ENCODE measurements around the gene MADD. TPM values are rescaled to one million over a fixed set of nuclear protein-coding genes. Genes with fewer than 3 reads are reported as not detected.

Gene MADD
- total RNA-seq: 10 to 100 TPM; 46.4 to 72.6 TPM
- 100 to 1,000 TPM; 109 to 130 TPM for polyA plus RNA-seq (ENCODE audit: insufficient read length in 2 of 2)
- long read RNA-seq, donor 1, partial matches to known transcripts: 0 of 1 reads
- long read RNA-seq, donor 1, other reads (novel, unspliced or antisense): 0 of 1 reads
- long read RNA-seq, donor 2, partial matches to known transcripts: 0 of 1 reads
- long read RNA-seq, donor 2, other reads (novel, unspliced or antisense): 0 of 1 reads
- long read RNA-seq, donor 3: 0 reads
- long read RNA-seq, donor 4, partial matches to known transcripts: 0 of 3 reads
- long read RNA-seq, donor 4, other reads (novel, unspliced or antisense): 0 of 3 reads

DNA sequence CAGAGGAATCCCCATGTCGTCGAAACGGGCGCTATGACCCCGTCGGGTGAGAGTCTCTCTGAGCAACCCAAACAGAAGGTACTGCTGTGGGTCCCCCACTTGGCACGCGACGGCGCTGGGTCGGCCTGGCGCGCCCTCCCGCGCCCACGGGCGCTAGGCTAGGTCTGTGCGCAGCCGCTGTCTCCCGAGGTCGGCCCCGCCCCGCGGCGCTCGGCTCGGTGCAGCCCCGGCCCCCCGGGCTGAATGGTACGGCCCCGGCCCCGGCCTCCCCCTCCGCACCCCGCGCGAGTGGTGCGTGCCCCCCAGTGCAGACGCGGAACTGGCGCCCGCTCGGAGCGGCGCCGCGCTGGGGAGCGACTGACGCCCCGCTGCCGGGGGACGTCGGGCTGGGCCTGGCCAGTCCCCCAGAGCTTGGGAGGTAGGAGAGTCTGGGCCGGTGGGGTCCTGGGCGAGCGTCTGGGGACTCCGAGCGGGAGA, at the start of gene MADD:
TSS of gene MADD (plus strand) at position 305 of the 477 bp plus-strand sequence.
- Histone ChIP-seq H3K9me3 (ENCODE audit: control insufficient read depth, insufficient read depth, low read length) (no peaks in the 10 kb centered on the region), H3K27ac (ENCODE audit: low read depth, low read length) (peak within 1 kb of the TSS; percentile 92), H3K4me1 (ENCODE audit: control insufficient read depth, insufficient read depth, low read length) (peaks cover 27% of the 10 kb centered on the region), H3K4me3 (ENCODE audit: low read depth, low read length) (peak within 1 kb of the TSS; percentile 69), H3K27me3 (ENCODE audit: control insufficient read depth, insufficient read depth, low read length) (no peaks in the 10 kb centered on the region), H3K36me3 (ENCODE audit: control insufficient read depth, insufficient read depth, low read length) (peaks cover 5% of the 10 kb centered on the region)
- WGBS (ENCODE audit: insufficient coverage): under 1% methylated on average over 57 of the region's 57 CpGs
- peak in 5 of 6 donors; percentile 72 to 96 (median 83) for DNase-seq (ENCODE audit: low read depth in 4 of 6, low spot score in 6 of 6)

- Histone ChIP-seq H3K27me3 (ENCODE audit: control insufficient read depth, insufficient read depth, low read length) (no peaks in the 10 kb centered on the region), H3K27ac (ENCODE audit: low read depth, low read length) (no peak overlapping the region), H3K4me3 (ENCODE audit: low read depth, low read length) (no peak overlapping the region), H3K9me3 (ENCODE audit: control insufficient read depth, insufficient read depth, low read length) (no peaks in the 10 kb centered on the region), H3K36me3 (ENCODE audit: control insufficient read depth, insufficient read depth, low read length) (no peaks in the 10 kb centered on the region), H3K4me1 (ENCODE audit: control insufficient read depth, insufficient read depth, low read length) (peaks cover 10% of the 10 kb centered on the region)
- no peak for DNase-seq (ENCODE audit: low read depth in 4 of 6, low spot score in 6 of 6)
- WGBS (ENCODE audit: insufficient coverage): 80% methylated on average over 1 of the region's 1 CpG
Observed at GRCh38 chr11:47220401-47220821, 49.5 kb upstream of the MADD start.

DNA sequence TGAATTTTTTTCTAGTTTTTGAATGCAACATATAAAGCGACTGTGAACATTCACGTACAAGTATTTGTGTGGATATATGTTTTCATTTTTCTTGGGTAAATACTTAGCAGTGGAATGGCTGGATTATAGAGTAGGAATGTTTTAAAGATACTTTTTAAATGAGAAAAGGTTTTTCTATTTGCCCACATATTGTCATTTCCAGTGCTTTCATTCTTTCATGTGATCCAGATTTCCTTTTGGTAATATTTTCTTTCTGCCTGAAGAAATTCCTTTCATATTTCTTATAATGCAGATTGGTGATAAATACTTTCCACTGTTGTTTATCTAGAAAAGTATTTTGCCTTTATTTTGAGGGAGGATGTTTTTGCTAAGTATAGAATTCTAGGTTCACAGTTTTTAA, 47.2 kb upstream of the MADD start:
- Histone ChIP-seq H3K4me3 (ENCODE audit: low read depth, low read length) (no peak overlapping the region), H3K9me3 (ENCODE audit: control insufficient read depth, insufficient read depth, low read length) (no peaks in the 10 kb centered on the region), H3K27me3 (ENCODE audit: control insufficient read depth, insufficient read depth, low read length) (no peaks in the 10 kb centered on the region), H3K27ac (ENCODE audit: low read depth, low read length) (no peak overlapping the region), H3K4me1 (ENCODE audit: control insufficient read depth, insufficient read depth, low read length) (no peaks in the 10 kb centered on the region), H3K36me3 (ENCODE audit: control insufficient read depth, insufficient read depth, low read length) (no peaks in the 10 kb centered on the region)
- WGBS (ENCODE audit: insufficient coverage): 100% methylated on average over 2 of the region's 2 CpGs
- DNase-seq (ENCODE audit: low read depth in 4 of 6, low spot score in 6 of 6): no peak

- no peaks in the 10 kb centered on the region for H3K4me1 ChIP-seq (ENCODE audit: control insufficient read depth, insufficient read depth, low read length)
- WGBS (ENCODE audit: insufficient coverage): 83% methylated on average over 1 of the region's 7 CpGs
- no peak overlapping the region for H3K4me3 ChIP-seq (ENCODE audit: low read depth, low read length)
- H3K36me3 ChIP-seq (ENCODE audit: control insufficient read depth, insufficient read depth, low read length): no peaks in the 10 kb centered on the region
- H3K27me3 ChIP-seq (ENCODE audit: control insufficient read depth, insufficient read depth, low read length): no peaks in the 10 kb centered on the region
- H3K27ac ChIP-seq (ENCODE audit: low read depth, low read length): no peak overlapping the region
- no peak for DNase-seq (ENCODE audit: low read depth in 4 of 6, low spot score in 6 of 6)
- H3K9me3 ChIP-seq (ENCODE audit: control insufficient read depth, insufficient read depth, low read length): no peaks in the 10 kb centered on the region
Observed at GRCh38 chr11:47225552-47226400, 44.2 kb upstream of the MADD start.

- no peak for DNase-seq (ENCODE audit: low read depth in 4 of 6, low spot score in 6 of 6)
- Histone ChIP-seq H3K36me3 (ENCODE audit: control insufficient read depth, insufficient read depth, low read length) (no peaks in the 10 kb centered on the region), H3K9me3 (ENCODE audit: control insufficient read depth, insufficient read depth, low read length) (no peaks in the 10 kb centered on the region), H3K27me3 (ENCODE audit: control insufficient read depth, insufficient read depth, low read length) (no peaks in the 10 kb centered on the region), H3K4me1 (ENCODE audit: control insufficient read depth, insufficient read depth, low read length) (no peaks in the 10 kb centered on the region), H3K27ac (ENCODE audit: low read depth, low read length) (no peak overlapping the region), H3K4me3 (ENCODE audit: low read depth, low read length) (no peak overlapping the region)
- WGBS (ENCODE audit: insufficient coverage): 97% methylated on average over 7 of the region's 8 CpGs
Observed at GRCh38 chr11:47229161-47229560, 40.8 kb upstream of the MADD start.

- no peak overlapping the region for H3K4me3 ChIP-seq (ENCODE audit: low read depth, low read length)
- H3K9me3 ChIP-seq (ENCODE audit: control insufficient read depth, insufficient read depth, low read length): no peaks in the 10 kb centered on the region
- peaks cover 4% of the 10 kb centered on the region for H3K36me3 ChIP-seq (ENCODE audit: control insufficient read depth, insufficient read depth, low read length)
- H3K27me3 ChIP-seq (ENCODE audit: control insufficient read depth, insufficient read depth, low read length): no peaks in the 10 kb centered on the region
- peaks cover 9% of the 10 kb centered on the region for H3K4me1 ChIP-seq (ENCODE audit: control insufficient read depth, insufficient read depth, low read length)
- WGBS (ENCODE audit: insufficient coverage): 97% methylated on average over 3 of the region's 4 CpGs
- no peak overlapping the region for H3K27ac ChIP-seq (ENCODE audit: low read depth, low read length)
- no peak for DNase-seq (ENCODE audit: low read depth in 4 of 6, low spot score in 6 of 6)
Observed at GRCh38 chr11:47233051-47233450, 36.9 kb upstream of the MADD start.

DNA sequence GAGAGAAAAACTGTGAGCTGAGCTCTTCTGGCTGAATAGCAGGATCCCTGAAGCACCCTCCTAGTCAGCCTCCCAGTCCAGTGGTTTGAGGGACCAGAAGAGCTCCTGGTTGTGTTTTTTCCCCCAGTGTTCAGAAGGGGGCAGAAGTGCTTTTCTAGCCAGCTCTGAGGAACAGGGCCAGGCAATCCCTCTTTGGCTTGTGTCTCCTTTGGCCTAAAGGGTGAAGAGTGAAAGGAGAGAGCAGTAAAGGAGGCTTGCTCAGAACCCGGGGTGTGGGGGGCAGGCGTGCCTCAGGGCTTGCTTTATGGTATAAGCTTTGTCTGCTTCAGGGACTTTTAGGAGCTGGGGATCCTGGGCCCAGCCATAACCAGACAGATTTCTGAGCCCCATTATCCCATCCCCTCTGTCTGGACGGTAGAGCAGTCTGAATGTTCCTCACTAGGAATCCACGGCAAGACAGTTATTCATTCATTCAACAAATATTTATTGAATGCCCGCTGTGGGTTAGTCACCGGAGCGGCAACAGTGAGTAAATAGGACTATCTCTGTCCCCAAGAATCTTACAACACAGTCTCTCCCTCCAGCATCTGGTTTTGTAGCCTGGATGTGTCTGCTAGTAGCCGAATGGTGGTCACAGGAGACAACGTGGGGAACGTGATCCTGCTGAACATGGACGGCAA, 35.8 kb upstream of the MADD start:
- WGBS (ENCODE audit: insufficient coverage): 65% methylated on average over 7 of the region's 11 CpGs
- Histone ChIP-seq H3K4me3 (ENCODE audit: low read depth, low read length) (no peak overlapping the region), H3K27ac (ENCODE audit: low read depth, low read length) (no peak overlapping the region), H3K36me3 (ENCODE audit: control insufficient read depth, insufficient read depth, low read length) (peaks cover 13% of the 10 kb centered on the region), H3K9me3 (ENCODE audit: control insufficient read depth, insufficient read depth, low read length) (no peaks in the 10 kb centered on the region), H3K27me3 (ENCODE audit: control insufficient read depth, insufficient read depth, low read length) (no peaks in the 10 kb centered on the region), H3K4me1 (ENCODE audit: control insufficient read depth, insufficient read depth, low read length) (peaks cover 9% of the 10 kb centered on the region)
- peak in 2 of 6 donors; percentile 20 to 45 for DNase-seq (ENCODE audit: low read depth in 4 of 6, low spot score in 6 of 6)

GRCh38 chr11:47234669-47235100, 35.2 kb upstream of the MADD start:
- no peaks in the 10 kb centered on the region for H3K27me3 ChIP-seq (ENCODE audit: control insufficient read depth, insufficient read depth, low read length)
- H3K9me3 ChIP-seq (ENCODE audit: control insufficient read depth, insufficient read depth, low read length): no peaks in the 10 kb centered on the region
- H3K4me3 ChIP-seq (ENCODE audit: low read depth, low read length): no peak overlapping the region
- no peak overlapping the region for H3K27ac ChIP-seq (ENCODE audit: low read depth, low read length)
- 70% methylated on average over 12 of the region's 12 CpGs for WGBS (ENCODE audit: insufficient coverage)
- peak in 1 of 6 donors; percentile 35 for DNase-seq (ENCODE audit: low read depth in 4 of 6, low spot score in 6 of 6)
- H3K36me3 ChIP-seq (ENCODE audit: control insufficient read depth, insufficient read depth, low read length): peaks cover 19% of the 10 kb centered on the region
- H3K4me1 ChIP-seq (ENCODE audit: control insufficient read depth, insufficient read depth, low read length): peaks cover 9% of the 10 kb centered on the region

DNA sequence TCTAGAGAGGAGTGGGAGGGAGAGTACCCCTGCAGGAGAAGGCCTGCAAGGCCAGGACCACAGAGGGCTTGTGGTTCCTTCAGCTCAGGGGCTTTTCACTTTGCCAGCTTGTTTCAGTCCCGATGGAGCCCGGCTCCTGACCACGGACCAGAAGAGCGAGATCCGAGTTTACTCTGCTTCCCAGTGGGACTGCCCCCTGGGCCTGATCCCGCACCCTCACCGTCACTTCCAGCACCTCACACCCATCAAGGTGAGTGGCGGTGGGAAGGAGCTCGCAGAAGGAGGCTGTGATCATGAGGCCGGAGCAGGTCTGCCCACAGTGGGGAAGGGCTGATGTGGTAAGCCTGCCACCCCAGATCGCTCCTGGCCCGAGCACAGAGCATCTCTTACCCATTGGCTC, 34.8 kb upstream of the MADD start:
- no peak for DNase-seq (ENCODE audit: low read depth in 4 of 6, low spot score in 6 of 6)
- Histone ChIP-seq H3K4me1 (ENCODE audit: control insufficient read depth, insufficient read depth, low read length) (peaks cover 9% of the 10 kb centered on the region), H3K27ac (ENCODE audit: low read depth, low read length) (no peak overlapping the region), H3K36me3 (ENCODE audit: control insufficient read depth, insufficient read depth, low read length) (peaks cover 24% of the 10 kb centered on the region), H3K9me3 (ENCODE audit: control insufficient read depth, insufficient read depth, low read length) (no peaks in the 10 kb centered on the region), H3K4me3 (ENCODE audit: low read depth, low read length) (no peak overlapping the region), H3K27me3 (ENCODE audit: control insufficient read depth, insufficient read depth, low read length) (no peaks in the 10 kb centered on the region)
- 88% methylated on average over 5 of the region's 12 CpGs for WGBS (ENCODE audit: insufficient coverage)

All from spinal cord (tissue), 10 donors.